Stomach (tissue), 4 donors: ENCODE measurements around the gene LENEP.

Experiments used
- EP300 ChIP-seq: sonication (generic); formaldehyde crosslinking; IDR thresholded peaks from one replicate; pipeline ENCODE4 v1.6.1; 2017; ENCODE audit warnings: antibody characterized with exemption
- TF ChIP-seq, protein P1 (sequence below), 7 experiments: fragments of 450-650 bp in 4 of 7; fragments of 200-600 bp in 3 of 7; sonication (generic) in 3 of 7; IDR thresholded peaks; one replicate each; pipeline ENCODE4 v1.5.1; 2016 to 2019; ENCODE audit warnings: antibody characterized with exemption in 7 of 7, control low read depth in 2 of 7, mild to moderate bottlenecking in 1 of 7

DNA sequence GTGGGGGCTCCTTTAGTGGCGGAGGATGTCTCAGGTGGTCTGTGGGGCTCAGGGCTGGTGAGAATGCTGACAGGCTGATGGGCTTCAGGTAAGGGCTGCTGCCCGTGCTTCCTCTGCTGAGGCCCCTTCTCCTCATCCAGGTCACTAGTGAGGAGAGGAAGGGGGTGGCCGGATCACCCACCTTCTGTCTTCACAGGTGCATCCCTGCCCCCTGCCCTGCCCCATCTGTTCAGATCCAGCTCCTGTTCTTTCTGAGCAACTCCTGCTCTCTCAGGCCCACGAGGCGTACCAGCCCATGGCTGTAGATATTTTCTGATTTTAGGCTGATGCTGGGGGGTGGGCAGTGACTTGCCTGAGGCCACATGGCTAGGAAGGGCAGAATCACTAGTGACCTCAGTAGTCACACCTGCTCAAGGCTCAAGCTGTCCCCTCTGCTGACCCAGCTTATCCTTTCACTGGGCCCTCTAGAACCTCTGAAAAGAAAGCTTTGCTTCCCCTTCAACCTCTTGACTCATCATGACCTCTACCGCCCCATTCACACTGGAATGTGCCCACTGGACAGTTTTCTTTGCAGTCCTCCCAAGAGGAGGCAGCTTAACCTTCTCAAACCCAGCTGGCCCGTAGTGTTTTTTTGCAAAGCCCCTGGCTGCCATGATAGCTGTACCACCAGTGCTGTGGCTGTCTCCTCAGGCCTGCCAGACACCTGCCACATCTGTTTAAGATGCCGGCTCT is 25.4 kb downstream of the LENEP start:
- TF ChIP-seq EP300, result no peak
- TF ChIP-seq, protein P1, sequence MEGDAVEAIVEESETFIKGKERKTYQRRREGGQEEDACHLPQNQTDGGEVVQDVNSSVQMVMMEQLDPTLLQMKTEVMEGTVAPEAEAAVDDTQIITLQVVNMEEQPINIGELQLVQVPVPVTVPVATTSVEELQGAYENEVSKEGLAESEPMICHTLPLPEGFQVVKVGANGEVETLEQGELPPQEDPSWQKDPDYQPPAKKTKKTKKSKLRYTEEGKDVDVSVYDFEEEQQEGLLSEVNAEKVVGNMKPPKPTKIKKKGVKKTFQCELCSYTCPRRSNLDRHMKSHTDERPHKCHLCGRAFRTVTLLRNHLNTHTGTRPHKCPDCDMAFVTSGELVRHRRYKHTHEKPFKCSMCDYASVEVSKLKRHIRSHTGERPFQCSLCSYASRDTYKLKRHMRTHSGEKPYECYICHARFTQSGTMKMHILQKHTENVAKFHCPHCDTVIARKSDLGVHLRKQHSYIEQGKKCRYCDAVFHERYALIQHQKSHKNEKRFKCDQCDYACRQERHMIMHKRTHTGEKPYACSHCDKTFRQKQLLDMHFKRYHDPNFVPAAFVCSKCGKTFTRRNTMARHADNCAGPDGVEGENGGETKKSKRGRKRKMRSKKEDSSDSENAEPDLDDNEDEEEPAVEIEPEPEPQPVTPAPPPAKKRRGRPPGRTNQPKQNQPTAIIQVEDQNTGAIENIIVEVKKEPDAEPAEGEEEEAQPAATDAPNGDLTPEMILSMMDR (IDR thresholded peaks at IDR 0.05), result no peak
